ENCODE results near the gene PGBD5. TPM values are rescaled to one million over a fixed set of nuclear protein-coding genes. Genes with fewer than 3 reads are reported as not detected.

PGBD5 gene
- total and polyA plus RNA-seq, 4 donors, result 0.54 to 3.0 (median 1.8) TPM

GRCh38 chr1:230403442-230403841 lies 22.7 kb downstream of the PGBD5 start:
- Histone ChIP-seq H3K4me1 (ENCODE audit: control insufficient read depth in 5 of 5, insufficient read depth in 5 of 5, low read length in 5 of 5) (peaks cover 0 to 20% (median 0%) of the 10 kb centered on the region in 5 donors), H3K27me3 (ENCODE audit: control insufficient read depth in 3 of 3, insufficient read depth in 3 of 3, low read length in 2 of 3) (no peaks in the 10 kb centered on the region), H3K9ac (ENCODE audit: insufficient read depth in 1 of 2, low read length in 2 of 2) (no peak overlapping the region), H3K4me3 (no peak overlapping the region), H3K27ac (ENCODE audit: low read depth in 1 of 2, low read length in 1 of 2) (no peak overlapping the region), H3K9me3 (ENCODE audit: control insufficient read depth in 4 of 4, insufficient read depth in 3 of 4, low read length in 3 of 4) (no peaks in the 10 kb centered on the region), H3K36me3 (ENCODE audit: control insufficient read depth in 4 of 4, insufficient read depth in 4 of 4, low read length in 4 of 4) (no peaks in the 10 kb centered on the region)
- no peak for TF ChIP-seq CTCF (IDR thresholded peaks at IDR 0.05; ENCODE audit: control extremely low read depth, extremely low read depth)
- WGBS, 2 donors, result 88% methylated on average over 7 of the region's 7 CpGs
- DNase-seq (no peak), ATAC-seq (ENCODE audit: insufficient read depth, low FRiP score) (no peak)

GRCh38 chr1:230401763-230402294 lies 24.3 kb downstream of the PGBD5 start:
- 62 to 68% methylated on average over 8 of the region's 8 CpGs for WGBS, 2 donors
- Histone ChIP-seq H3K9me3 (ENCODE audit: control insufficient read depth in 4 of 4, insufficient read depth in 3 of 4, low read length in 3 of 4) (no peaks in the 10 kb centered on the region), H3K4me3 (no peak overlapping the region), H3K27me3 (ENCODE audit: control insufficient read depth in 3 of 3, insufficient read depth in 3 of 3, low read length in 2 of 3) (no peaks in the 10 kb centered on the region), H3K9ac (ENCODE audit: insufficient read depth in 1 of 2, low read length in 2 of 2) (no peak overlapping the region), H3K36me3 (ENCODE audit: control insufficient read depth in 4 of 4, insufficient read depth in 4 of 4, low read length in 4 of 4) (no peaks in the 10 kb centered on the region), H3K27ac (ENCODE audit: low read depth in 1 of 2, low read length in 1 of 2) (peak overlapping the region in 1 of 2 donors; percentile 26), H3K4me1 (ENCODE audit: control insufficient read depth in 5 of 5, insufficient read depth in 5 of 5, low read length in 5 of 5) (peaks cover 0 to 20% (median 0%) of the 10 kb centered on the region in 5 donors)
- ATAC-seq (ENCODE audit: insufficient read depth, low FRiP score) (peak; percentile 31), DNase-seq (peak; percentile 89 to 96 (median 96))
- no peak for TF ChIP-seq CTCF (IDR thresholded peaks at IDR 0.05; ENCODE audit: control extremely low read depth, extremely low read depth)

GRCh38 chr1:230401101-230401500 lies 25.0 kb downstream of the PGBD5 start:
- Histone ChIP-seq H3K27me3 (ENCODE audit: control insufficient read depth in 3 of 3, insufficient read depth in 3 of 3, low read length in 2 of 3) (no peaks in the 10 kb centered on the region), H3K4me3 (no peak overlapping the region), H3K36me3 (ENCODE audit: control insufficient read depth in 4 of 4, insufficient read depth in 4 of 4, low read length in 4 of 4) (no peaks in the 10 kb centered on the region), H3K9ac (ENCODE audit: insufficient read depth in 1 of 2, low read length in 2 of 2) (no peak overlapping the region), H3K4me1 (ENCODE audit: control insufficient read depth in 5 of 5, insufficient read depth in 5 of 5, low read length in 5 of 5) (peaks cover 0 to 20% (median 0%) of the 10 kb centered on the region in 5 donors), H3K9me3 (ENCODE audit: control insufficient read depth in 4 of 4, insufficient read depth in 3 of 4, low read length in 3 of 4) (no peaks in the 10 kb centered on the region), H3K27ac (ENCODE audit: low read depth in 1 of 2, low read length in 1 of 2) (no peak overlapping the region)
- no peak for TF ChIP-seq CTCF (IDR thresholded peaks at IDR 0.05; ENCODE audit: control extremely low read depth, extremely low read depth)
- DNase-seq, result no peak
- ATAC-seq (ENCODE audit: insufficient read depth, low FRiP score), result no peak
- WGBS, 2 donors, result 89 to 95% methylated on average over 14 of the region's 14 CpGs

GRCh38 chr1:230400007-230400344 lies 26.2 kb downstream of the PGBD5 start:
- Histone ChIP-seq H3K36me3 (ENCODE audit: control insufficient read depth in 4 of 4, insufficient read depth in 4 of 4, low read length in 4 of 4) (no peaks in the 10 kb centered on the region), H3K27me3 (ENCODE audit: control insufficient read depth in 3 of 3, insufficient read depth in 3 of 3, low read length in 2 of 3) (no peaks in the 10 kb centered on the region), H3K27ac (ENCODE audit: low read depth in 1 of 2, low read length in 1 of 2) (no peak overlapping the region), H3K9ac (ENCODE audit: insufficient read depth in 1 of 2, low read length in 2 of 2) (no peak overlapping the region), H3K4me1 (ENCODE audit: control insufficient read depth in 5 of 5, insufficient read depth in 5 of 5, low read length in 5 of 5) (peaks cover 0 to 20% (median 0%) of the 10 kb centered on the region in 5 donors), H3K4me3 (no peak overlapping the region), H3K9me3 (ENCODE audit: control insufficient read depth in 4 of 4, insufficient read depth in 3 of 4, low read length in 3 of 4) (no peaks in the 10 kb centered on the region)
- no peak for TF ChIP-seq CTCF (IDR thresholded peaks at IDR 0.05; ENCODE audit: control extremely low read depth, extremely low read depth)
- DNase-seq, result no peak
- peak; percentile 23 for ATAC-seq (ENCODE audit: insufficient read depth, low FRiP score)
- WGBS, 2 donors, result 77 to 88% methylated on average over 8 of the region's 8 CpGs
